Naive thymus-derived CD4-positive, alpha-beta T cell (primary cell): ENCODE measurements around the gene SERPINE2. TPM values are rescaled to one million over a fixed set of nuclear protein-coding genes. Genes with fewer than 3 reads are reported as not detected.

Source experiments
- ATAC-seq: fragments of 150-1000 bp; cut with Tn5 transposase; 2 replicates; pipeline ENCODE4 v1.10.0; 2021; ENCODE audit warnings: mild to moderate bottlenecking, moderate library complexity
- CTCF ChIA-PET: fragments of 350-600 bp; sonication (Branson Sonifier 250); formaldehyde crosslinking; loops from one replicate; lab custom pipeline; 2021; ENCODE audit warnings: antibody characterized with exemption; lab: Charles Lee
- POLR2A ChIA-PET: fragments of 350-600 bp; sonication (Branson Sonifier 250); formaldehyde crosslinking; loops from one replicate; lab custom pipeline; 2021; ENCODE audit warnings: antibody characterized with exemption, inconsistent platforms; lab: Charles Lee
- DNase-seq, 9 donors: peaks; one replicate each; pipeline versions ENCODE4 v3.0.0 to v3.0.0-alpha.2; 2020 to 2022; ENCODE audit warnings: mixed read lengths in 1 of 9
- H3K27ac ChIP-seq: one replicate; pipeline ENCODE4 v1.7.0; 2013; ENCODE audit warnings: mild to moderate bottlenecking, low read depth, low read length, moderate library complexity
- H3K27me3 ChIP-seq, 2 donors: one replicate each; pipeline ENCODE4 v1.7.0; 2013; ENCODE audit warnings: low read length in 2 of 2, mild to moderate bottlenecking in 2 of 2, moderate library complexity in 2 of 2; ENCODE audit not compliant: control insufficient read depth in 2 of 2, insufficient read depth in 2 of 2
- H3K36me3 ChIP-seq, 3 experiments: 1 replicate in 2 of 3; 2 replicates in 1 of 3; pipeline ENCODE4 v1.7.0; 2013; ENCODE audit warnings: low read length in 3 of 3, mild to moderate bottlenecking in 3 of 3, moderate library complexity in 1 of 3; ENCODE audit not compliant: insufficient read depth in 3 of 3, control insufficient read depth in 2 of 3
- H3K4me1 ChIP-seq, 2 donors: one replicate each; pipeline ENCODE4 v1.7.0; 2013; ENCODE audit warnings: low read length in 2 of 2, mild to moderate bottlenecking in 2 of 2, moderate library complexity in 1 of 2; ENCODE audit not compliant: control insufficient read depth in 2 of 2, insufficient read depth in 2 of 2
- H3K4me3 ChIP-seq: 2 replicates; pipeline ENCODE4 v1.7.0; 2013; ENCODE audit warnings: mild to moderate bottlenecking, low read length
- H3K9me3 ChIP-seq, 3 experiments: 1 replicate in 2 of 3; 2 replicates in 1 of 3; pipeline ENCODE4 v1.7.0; 2013; ENCODE audit warnings: low read length in 3 of 3; ENCODE audit not compliant: control insufficient read depth in 2 of 3
- H3K27ac Mint-ChIP-seq, 9 donors: one replicate each; pipeline ENCODE4 v1.8.0; 2020 to 2022; ENCODE audit warnings: mixed read lengths in 9 of 9, mild to moderate bottlenecking in 8 of 9, moderate library complexity in 5 of 9, inconsistent platforms in 2 of 9
- H3K27me3 Mint-ChIP-seq, 5 donors: one replicate each; pipeline ENCODE4 v1.8.0; 2021 to 2022; ENCODE audit warnings: mixed read lengths in 5 of 5, mild to moderate bottlenecking in 1 of 5
- H3K36me3 Mint-ChIP-seq, 5 donors: one replicate each; pipeline ENCODE4 v1.8.0; 2020 to 2022; ENCODE audit warnings: mixed read lengths in 5 of 5, mild to moderate bottlenecking in 3 of 5, inconsistent platforms in 1 of 5
- H3K4me1 Mint-ChIP-seq, 7 donors: one replicate each; pipeline ENCODE4 v1.8.0; 2020 to 2022; ENCODE audit warnings: mixed read lengths in 7 of 7, mild to moderate bottlenecking in 3 of 7, inconsistent platforms in 1 of 7
- H3K4me3 Mint-ChIP-seq, 10 donors: one replicate each; pipeline ENCODE4 v1.8.0; 2020 to 2022; ENCODE audit warnings: mild to moderate bottlenecking in 10 of 10, mixed read lengths in 10 of 10, moderate library complexity in 6 of 10, inconsistent platforms in 2 of 10
- H3K9me3 Mint-ChIP-seq, 11 donors: one replicate each; pipeline ENCODE4 v1.8.0; 2020 to 2022; ENCODE audit warnings: mixed read lengths in 11 of 11, mild to moderate bottlenecking in 4 of 11, inconsistent platforms in 1 of 11, moderate library complexity in 1 of 11
- intact Hi-C, 2 donors: fragments of 100-400 bp; cut with micrococcal nuclease; formaldehyde crosslinking; loops; one replicate each; pipeline ENCODE4 v1.15.1; 2023
- polyA plus RNA-seq, 2 donors: library from polyadenylated mRNA; unstranded; fragments of 300-500 nt; fragmentation: Illumina TruSeq; gene quantifications; one replicate each; pipeline ENCODE4 v1.2.3, GENCODE V29; 2021
- total RNA-seq, 6 experiments: library from RNA in 5 of 6; stranded (reverse) in 5 of 6; gene quantifications; 1 replicate in 5 of 6; 2 replicates in 1 of 6; pipeline ENCODE4 v1.2.3 and lab custom pipeline; 2021 to 2026

Gene SERPINE2
- total and polyA plus RNA-seq, 7 experiments from 2014 or later = 5.2 to 46.7 (median 14.7) TPM

GRCh38 chr2:224063298-224063648, 24.2 kb upstream of the SERPINE2 start:
- no peak overlapping the region for H3K4me3 Mint-ChIP-seq
- POLR2A ChIA-PET = no interaction called here

DNA sequence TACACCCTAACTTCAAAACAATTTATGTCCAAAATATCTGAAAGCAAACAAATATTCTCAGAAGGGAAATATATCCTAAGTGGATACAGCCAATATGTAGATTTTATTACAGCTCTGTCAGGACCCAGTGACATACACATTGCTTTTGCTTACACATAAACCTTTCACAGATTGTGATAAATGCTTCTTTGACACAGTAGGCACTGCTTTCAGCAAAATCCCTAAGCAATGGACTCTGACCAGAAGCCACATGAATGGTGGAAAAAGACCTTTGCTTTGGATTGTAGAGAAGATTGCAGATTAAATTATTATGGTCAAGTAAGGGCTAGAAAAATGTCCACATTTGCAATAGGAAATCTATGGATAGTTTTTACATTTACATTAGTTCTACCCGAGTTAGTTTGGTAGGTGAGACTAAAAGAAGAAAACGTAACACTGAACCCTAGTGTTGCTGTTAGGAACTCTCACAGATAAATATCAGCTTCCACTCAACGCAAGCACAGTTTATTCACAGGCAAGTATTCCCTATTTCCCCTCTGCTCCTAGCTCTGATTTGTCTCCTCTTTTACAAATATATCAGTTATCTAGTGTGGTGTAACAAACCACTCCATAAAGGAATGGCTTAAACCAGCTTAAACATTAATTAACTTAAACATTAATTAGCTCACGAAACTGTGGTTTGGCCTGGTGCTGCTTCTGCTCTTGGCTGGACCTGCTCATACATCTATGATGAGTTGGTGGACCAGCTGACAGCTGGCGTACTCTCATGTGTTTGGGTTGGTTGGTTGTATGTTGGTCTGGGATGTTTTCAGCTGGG, 23.6 kb upstream of the SERPINE2 start:
- H3K27ac Mint-ChIP-seq = no peak overlapping the region
- no peaks in the 10 kb centered on the region for H3K9me3 Mint-ChIP-seq
- ChIA-PET POLR2A (no interaction called here), CTCF (interaction anchor here (0.6 to 4.7 kb wide), 5 partner anchors 26 to 114 kb away, joined by 3 to 46 read pairs (median 4); no protein-coding TSS in a partner anchor)
- Histone ChIP-seq H3K4me1 (no peaks in the 10 kb centered on the region), H3K9me3 (no peaks in the 10 kb centered on the region), H3K36me3 (no peaks in the 10 kb centered on the region), H3K27me3 (no peaks in the 10 kb centered on the region), H3K4me3 (no peak overlapping the region), H3K27ac (no peak overlapping the region)
- H3K4me3 Mint-ChIP-seq = no peak overlapping the region
- no peaks in the 10 kb centered on the region for H3K4me1 Mint-ChIP-seq
- intact Hi-C loops = loop anchor here (1.0 kb wide), 2 partner anchors 69 to 92 kb away; no protein-coding TSS in a partner anchor
- DNase-seq (peak in 4 of 9 donors; percentile 5 to 15 (median 13)), ATAC-seq (no peak)
- no peaks in the 10 kb centered on the region for H3K36me3 Mint-ChIP-seq
- H3K27me3 Mint-ChIP-seq = peaks cover 0 to 6% (median 0%) of the 10 kb centered on the region in 5 donors

More at GRCh38 chr2:224063298-224063648, 24.2 kb upstream of the SERPINE2 start:
- Mint-ChIP-seq H3K4me1 (no peaks in the 10 kb centered on the region), H3K27ac (no peak overlapping the region), H3K36me3 (no peaks in the 10 kb centered on the region), H3K9me3 (no peaks in the 10 kb centered on the region), H3K27me3 (peaks cover 0 to 12% (median 0%) of the 10 kb centered on the region in 5 donors)
- Histone ChIP-seq H3K9me3 (no peaks in the 10 kb centered on the region), H3K27ac (no peak overlapping the region), H3K4me1 (no peaks in the 10 kb centered on the region), H3K36me3 (no peaks in the 10 kb centered on the region), H3K27me3 (no peaks in the 10 kb centered on the region), H3K4me3 (no peak overlapping the region)
- ATAC-seq (no peak), DNase-seq (no peak)
- intact Hi-C loops = no loop called here
- CTCF ChIA-PET = interaction anchor here (0.6 to 4.7 kb wide), 4 partner anchors 27 to 93 kb away, joined by 3 to 46 read pairs (median 7); no protein-coding TSS in a partner anchor

- intact Hi-C loops = no loop called here
- H3K4me1 ChIP-seq = no peaks in the 10 kb centered on the region
- no peak overlapping the region for H3K27ac ChIP-seq
- POLR2A ChIA-PET = no interaction called here
- H3K4me3 ChIP-seq = no peak overlapping the region
- Mint-ChIP-seq H3K9me3 (no peaks in the 10 kb centered on the region), H3K4me1 (no peaks in the 10 kb centered on the region), H3K4me3 (no peak overlapping the region), H3K27ac (no peak overlapping the region), H3K36me3 (no peaks in the 10 kb centered on the region), H3K27me3 (peaks cover 0 to 6% (median 0%) of the 10 kb centered on the region in 5 donors)
- H3K9me3 ChIP-seq = no peaks in the 10 kb centered on the region
- ATAC-seq = no peak
- H3K27me3 ChIP-seq = no peaks in the 10 kb centered on the region
- H3K36me3 ChIP-seq = no peaks in the 10 kb centered on the region
- DNase-seq = no peak
- CTCF ChIA-PET = interaction anchor here (4.7 kb wide), 1 partner anchor 68 kb away, joined by 46 read pairs; no protein-coding TSS in a partner anchor
Observed at GRCh38 chr2:224060783-224061482, 21.8 kb upstream of the SERPINE2 start.

DNA sequence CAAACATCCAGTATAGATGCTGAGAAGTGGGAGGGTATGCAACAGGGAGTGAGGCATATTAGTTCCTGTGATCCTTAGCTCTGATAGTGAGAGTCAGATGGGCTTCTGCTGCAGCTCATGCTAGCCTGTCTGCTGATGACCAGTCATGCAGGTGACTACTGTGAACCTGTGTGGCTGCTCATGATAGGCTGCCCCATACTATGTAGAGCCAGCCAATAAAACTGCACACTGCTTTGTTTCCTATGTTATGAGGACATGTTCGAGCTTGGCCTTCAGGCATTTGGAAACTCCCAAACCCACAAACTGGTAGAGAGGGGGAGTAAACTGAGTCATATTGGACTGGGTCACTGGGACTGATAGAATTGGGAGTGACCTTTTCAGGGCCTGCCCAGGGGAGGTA, 20.1 kb upstream of the SERPINE2 start:
- Mint-ChIP-seq H3K9me3 (peaks cover 0 to 3% (median 0%) of the 10 kb centered on the region in 11 donors), H3K27ac (no peak overlapping the region), H3K4me1 (no peaks in the 10 kb centered on the region), H3K4me3 (no peak overlapping the region), H3K36me3 (peaks cover 0 to 6% (median 0%) of the 10 kb centered on the region in 5 donors), H3K27me3 (peaks cover 0 to 6% (median 0%) of the 10 kb centered on the region in 5 donors)
- no peak overlapping the region for H3K4me3 ChIP-seq
- ChIA-PET CTCF (interaction anchor here (1.1 to 1.7 kb wide), 3 partner anchors 64 to 89 kb away, joined by 3 to 7 read pairs (median 3); no protein-coding TSS in a partner anchor), POLR2A (interaction anchor here (0.7 kb wide), 1 partner anchor 25 kb away, joined by 3 read pairs; no protein-coding TSS in a partner anchor)
- H3K4me1 ChIP-seq = no peaks in the 10 kb centered on the region
- no peaks in the 10 kb centered on the region for H3K36me3 ChIP-seq
- H3K9me3 ChIP-seq = no peaks in the 10 kb centered on the region
- intact Hi-C loops = no loop called here
- H3K27ac ChIP-seq = no peak overlapping the region
- ATAC-seq (no peak), DNase-seq (no peak)
- H3K27me3 ChIP-seq = no peaks in the 10 kb centered on the region

- Mint-ChIP-seq H3K27ac (no peak overlapping the region), H3K4me1 (peaks cover 0 to 4% (median 0%) of the 10 kb centered on the region in 7 donors), H3K9me3 (peaks cover 0 to 3% (median 0%) of the 10 kb centered on the region in 11 donors), H3K27me3 (peaks cover 0 to 8% (median 0%) of the 10 kb centered on the region in 5 donors), H3K36me3 (peaks cover 0 to 6% (median 0%) of the 10 kb centered on the region in 5 donors), H3K4me3 (no peak overlapping the region)
- Histone ChIP-seq H3K4me1 (no peaks in the 10 kb centered on the region), H3K9me3 (no peaks in the 10 kb centered on the region), H3K27ac (no peak overlapping the region), H3K36me3 (no peaks in the 10 kb centered on the region), H3K4me3 (no peak overlapping the region), H3K27me3 (no peaks in the 10 kb centered on the region)
- ATAC-seq (no peak), DNase-seq (no peak)
- ChIA-PET POLR2A (no interaction called here), CTCF (interaction anchor here (1.4 to 1.7 kb wide), 2 partner anchors 63 to 65 kb away, joined by 3 to 7 read pairs; no protein-coding TSS in a partner anchor)
- intact Hi-C loops = no loop called here
Observed at GRCh38 chr2:224058048-224058775, 19.1 kb upstream of the SERPINE2 start.

DNA sequence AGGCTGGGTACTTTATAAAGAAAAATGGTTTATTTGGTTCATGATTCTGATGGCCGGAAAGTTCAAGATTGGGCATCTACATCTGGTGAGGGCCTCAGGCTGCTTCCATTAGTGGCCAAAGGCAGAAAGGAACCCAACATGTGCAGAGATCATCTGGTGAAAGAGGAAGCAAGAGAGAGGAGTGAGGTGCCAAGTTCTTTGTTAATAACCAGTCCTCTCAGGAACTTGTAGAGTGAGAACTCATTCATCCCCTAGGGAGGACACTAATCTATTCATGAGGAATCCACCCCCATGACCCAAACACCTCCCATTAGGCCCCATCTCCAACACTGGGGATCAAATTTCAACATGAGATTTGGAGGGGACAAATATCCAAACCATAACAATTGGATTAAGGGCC, 17.8 kb upstream of the SERPINE2 start:
- ChIA-PET POLR2A (no interaction called here), CTCF (no interaction called here)
- no peaks in the 10 kb centered on the region for H3K27me3 ChIP-seq
- no peaks in the 10 kb centered on the region for H3K9me3 ChIP-seq
- DNase-seq (no peak), ATAC-seq (no peak)
- no peaks in the 10 kb centered on the region for H3K4me1 ChIP-seq
- H3K27ac ChIP-seq = no peak overlapping the region
- Mint-ChIP-seq H3K4me1 (peaks cover 0 to 4% (median 0%) of the 10 kb centered on the region in 7 donors), H3K27ac (no peak overlapping the region), H3K9me3 (peaks cover 0 to 3% (median 0%) of the 10 kb centered on the region in 11 donors), H3K27me3 (peaks cover 0 to 10% (median 4%) of the 10 kb centered on the region in 5 donors), H3K36me3 (peaks cover 0 to 6% (median 0%) of the 10 kb centered on the region in 5 donors), H3K4me3 (no peak overlapping the region)
- no peaks in the 10 kb centered on the region for H3K36me3 ChIP-seq
- intact Hi-C loops = no loop called here
- no peak overlapping the region for H3K4me3 ChIP-seq
